ENCODE data around the gene NNMT. TPM values are rescaled to one million over a fixed set of nuclear protein-coding genes. Genes with fewer than 3 reads are reported as not detected.
A peak's percentile ranks its signal among the peaks of the same experiment; 100 is the strongest.

Gene NNMT
- total RNA-seq, 1 experiment from 2014 or later, result 2.4 TPM

GRCh38 chr11:114262681-114263512 is 33.3 kb upstream of the NNMT start:
- Mint-ChIP-seq H3K4me3 (ENCODE audit: unreplicated experiment) (no peak overlapping the region), H3K9me3 (ENCODE audit: unreplicated experiment) (no peaks in the 10 kb centered on the region), H3K4me1 (ENCODE audit: low read depth, unreplicated experiment) (no peaks in the 10 kb centered on the region), H3K27ac (ENCODE audit: unreplicated experiment) (no peak overlapping the region), H3K27me3 (ENCODE audit: insufficient read depth, unreplicated experiment) (no peaks in the 10 kb centered on the region), H3K36me3 (ENCODE audit: insufficient read depth, unreplicated experiment) (no peaks in the 10 kb centered on the region)
- Histone ChIP-seq H3K4me1 (peaks cover 13% of the 10 kb centered on the region), H3K27me3 (replicated peaks; ENCODE audit: control insufficient read depth, insufficient read depth, low read length) (0 out of 2 replicates have a peak, but pooled peaks cover 1% of the 10 kb centered on the region), H3K9me3 (no peaks in the 10 kb centered on the region), H3K36me3 (ENCODE audit: control insufficient read depth, insufficient read depth, low read length) (no peaks in the 10 kb centered on the region), H3K4me3 (ENCODE audit: low read depth, low read length) (no peak overlapping the region)
- no TSS peak for BruUV-seq (replicated peaks)
- peak; percentile 93 to 96 for TF ChIP-seq CTCF (IDR thresholded peaks at IDR 0.05; ENCODE audit: insufficient read depth in 1 of 2, low read depth in 1 of 2, low read length in 1 of 2, severe bottlenecking in 1 of 2, unreplicated experiment in 1 of 2)
- POLR2A ChIA-PET, result interaction anchor here (0.7 kb wide), 1 partner anchor 129 kb away, joined by 3 read pairs; no protein-coding TSS in a partner anchor
- peak; percentile 74 to 77 for DNase-seq
- intact Hi-C loops (cut with micrococcal nuclease; ENCODE audit: unreplicated experiment), result loop anchor here (1.0 to 5.0 kb wide), 4 partner anchors 146 to 457 kb away; no protein-coding TSS in a partner anchor
- CTCF ChIA-PET, result interaction anchor here (0.7 to 7.0 kb wide), 27 partner anchors 8 to 490 kb away, joined by 3 to 99 read pairs (median 5); partner anchors contain the start of genes USP28, ZBTB16 and ZW10

- POLR2A ChIA-PET, result no interaction called here
- CTCF ChIA-PET, result interaction anchor here (0.7 to 7.0 kb wide), 18 partner anchors 8 to 457 kb away, joined by 3 to 99 read pairs (median 6); no protein-coding TSS in a partner anchor
These were observed 32.6 kb upstream of the NNMT start for GRCh38 chr11:114263513-114264170.

More at GRCh38 chr11:114263513-114264170, 32.6 kb upstream of the NNMT start:
- no peaks in the 10 kb centered on the region for H3K9me3 ChIP-seq
- no peak overlapping the region for H3K27ac Mint-ChIP-seq (ENCODE audit: unreplicated experiment)
- intact Hi-C loops (cut with micrococcal nuclease; ENCODE audit: unreplicated experiment), result loop anchor here (5.0 kb wide), 1 partner anchor 146 kb away; no protein-coding TSS in a partner anchor
- peak in 1 of 2 experiments; percentile 22 for DNase-seq
- H3K27me3 ChIP-seq (replicated peaks; ENCODE audit: control insufficient read depth, insufficient read depth, low read length), result 0 out of 2 replicates have a peak, but pooled peaks cover 1% of the 10 kb centered on the region
- TF ChIP-seq CTCF (IDR thresholded peaks at IDR 0.05; ENCODE audit: insufficient read depth in 1 of 2, low read depth in 1 of 2, low read length in 1 of 2, severe bottlenecking in 1 of 2, unreplicated experiment in 1 of 2), result no peak
- H3K36me3 Mint-ChIP-seq (ENCODE audit: insufficient read depth, unreplicated experiment), result no peaks in the 10 kb centered on the region
- no peaks in the 10 kb centered on the region for H3K36me3 ChIP-seq (ENCODE audit: control insufficient read depth, insufficient read depth, low read length)
- H3K4me3 ChIP-seq (ENCODE audit: low read depth, low read length), result no peak overlapping the region
- H3K4me3 Mint-ChIP-seq (ENCODE audit: unreplicated experiment), result no peak overlapping the region
- BruUV-seq (replicated peaks), result no TSS peak
- no peaks in the 10 kb centered on the region for H3K9me3 Mint-ChIP-seq (ENCODE audit: unreplicated experiment)
- no peaks in the 10 kb centered on the region for H3K4me1 Mint-ChIP-seq (ENCODE audit: low read depth, unreplicated experiment)
- no peaks in the 10 kb centered on the region for H3K27me3 Mint-ChIP-seq (ENCODE audit: insufficient read depth, unreplicated experiment)
- peaks cover 9% of the 10 kb centered on the region; the same call in 1 of the 2 replicates for H3K4me1 ChIP-seq
